Effector memory CD8-positive, alpha-beta T cell (primary cell): ENCODE measurements around the gene SCARF2.
"Not testable (repeated sequence)": the region's sequence is repeated elsewhere in the genome, so short reads cannot be mapped to it uniquely, and the experiment has no call there.

Source experiments
- ATAC-seq: fragments of 150-1000 bp; cut with Tn5 transposase; replicated peaks from 2 replicates; pipeline ENCODE4 v1.10.0; 2021; ENCODE audit warnings: mild to moderate bottlenecking, moderate library complexity
- DNase-seq, 3 experiments: peaks; one replicate each; pipeline ENCODE4 v3.0.0; 2021
- H3K27ac Mint-ChIP-seq, 2 donors: one replicate each; pipeline ENCODE4 v1.8.0; 2022; ENCODE audit warnings: mild to moderate bottlenecking in 2 of 2, mixed read lengths in 2 of 2, moderate library complexity in 2 of 2
- H3K27me3 Mint-ChIP-seq, 2 donors: one replicate each; pipeline ENCODE4 v1.8.0; 2022; ENCODE audit warnings: mixed read lengths in 2 of 2
- H3K36me3 Mint-ChIP-seq: one replicate; pipeline ENCODE4 v1.8.0; 2022; ENCODE audit warnings: mild to moderate bottlenecking, moderate library complexity, mixed read lengths; ENCODE audit not compliant: insufficient read depth
- H3K4me1 Mint-ChIP-seq, 2 donors: one replicate each; pipeline ENCODE4 v1.8.0; 2022; ENCODE audit warnings: low read depth in 2 of 2, mixed read lengths in 2 of 2
- H3K4me3 Mint-ChIP-seq, 2 donors: one replicate each; pipeline ENCODE4 v1.8.0; 2022; ENCODE audit warnings: mild to moderate bottlenecking in 2 of 2, mixed read lengths in 2 of 2, moderate library complexity in 2 of 2
- H3K9me3 Mint-ChIP-seq, 2 donors: one replicate each; pipeline ENCODE4 v1.8.0; 2022; ENCODE audit warnings: mixed read lengths in 2 of 2

SCARF2 gene

GRCh38 chr22:20401376-20402014, 36.1 kb downstream of the SCARF2 start:
- Mint-ChIP-seq H3K4me3 (no peak overlapping the region), H3K27me3 (no peaks in the 10 kb centered on the region), H3K9me3 (no peaks in the 10 kb centered on the region), H3K27ac (no peak overlapping the region), H3K36me3 (no peaks in the 10 kb centered on the region), H3K4me1 (peaks cover 23 to 30% of the 10 kb centered on the region in 2 donors)
- no peak for ATAC-seq
- DNase-seq = no peak

- ATAC-seq = no peak
These were observed 36.8 kb downstream of the SCARF2 start for GRCh38 chr22:20400606-20401375.

GRCh38 chr22:20399866-20400605, 37.6 kb downstream of the SCARF2 start:
- DNase-seq (no peak), ATAC-seq (no peak)
- Mint-ChIP-seq H3K27ac (peak overlapping the region in 1 of 2 donors; percentile 32), H3K36me3 (no peaks in the 10 kb centered on the region), H3K4me3 (no peak overlapping the region), H3K27me3 (no peaks in the 10 kb centered on the region), H3K4me1 (peaks cover 34 to 45% of the 10 kb centered on the region in 2 donors), H3K9me3 (no peaks in the 10 kb centered on the region)

More at GRCh38 chr22:20400606-20401375, 36.8 kb downstream of the SCARF2 start:
- no peaks in the 10 kb centered on the region for H3K27me3 Mint-ChIP-seq
- no peak overlapping the region for H3K4me3 Mint-ChIP-seq
- no peaks in the 10 kb centered on the region for H3K9me3 Mint-ChIP-seq
- no peak for DNase-seq
- H3K4me1 Mint-ChIP-seq = peaks cover 27 to 37% of the 10 kb centered on the region in 2 donors
- no peaks in the 10 kb centered on the region for H3K36me3 Mint-ChIP-seq
- no peak overlapping the region for H3K27ac Mint-ChIP-seq

- H3K27me3 Mint-ChIP-seq = no peaks in the 10 kb centered on the region
- H3K4me3 Mint-ChIP-seq = no peak overlapping the region
- peaks cover 38 to 50% of the 10 kb centered on the region in 2 donors for H3K4me1 Mint-ChIP-seq
- no peaks in the 10 kb centered on the region for H3K9me3 Mint-ChIP-seq
- no peak overlapping the region for H3K27ac Mint-ChIP-seq
- ATAC-seq (no peak), DNase-seq (no peak)
- H3K36me3 Mint-ChIP-seq = no peaks in the 10 kb centered on the region
These were observed 39.2 kb downstream of the SCARF2 start for GRCh38 chr22:20398420-20398819.

GRCh38 chr22:20397498-20397897, 40.1 kb downstream of the SCARF2 start:
- ATAC-seq (no peak), DNase-seq (no peak)
- Mint-ChIP-seq H3K36me3 (no peaks in the 10 kb centered on the region), H3K27me3 (no peaks in the 10 kb centered on the region), H3K4me3 (no peak overlapping the region), H3K4me1 (peaks cover 34 to 43% of the 10 kb centered on the region in 2 donors), H3K9me3 (no peaks in the 10 kb centered on the region), H3K27ac (peak overlapping the region in 1 of 2 donors; percentile 58)

- DNase-seq (no peak), ATAC-seq (no peak)
- H3K36me3 Mint-ChIP-seq = no peaks in the 10 kb centered on the region
- H3K27ac Mint-ChIP-seq = peak overlapping the region in 1 of 2 donors; percentile 66
- peaks cover 34 to 43% of the 10 kb centered on the region in 2 donors for H3K4me1 Mint-ChIP-seq
- H3K4me3 Mint-ChIP-seq = peak overlapping the region in 1 of 2 donors; percentile 10
- H3K27me3 Mint-ChIP-seq = no peaks in the 10 kb centered on the region
- no peaks in the 10 kb centered on the region for H3K9me3 Mint-ChIP-seq
These were observed 41.0 kb downstream of the SCARF2 start for GRCh38 chr22:20396639-20397038.

GRCh38 chr22:20395907-20396287, 41.7 kb downstream of the SCARF2 start:
- Mint-ChIP-seq H3K36me3 (no peaks in the 10 kb centered on the region), H3K27me3 (no peaks in the 10 kb centered on the region), H3K9me3 (no peaks in the 10 kb centered on the region), H3K4me1 (peaks cover 34 to 43% of the 10 kb centered on the region in 2 donors), H3K4me3 (peak overlapping the region; percentile 83 to 87), H3K27ac (peak overlapping the region in 1 of 2 donors; percentile 88)
- DNase-seq (no peak), ATAC-seq (no peak)

GRCh38 chr22:20395181-20395906, 42.3 kb downstream of the SCARF2 start:
- Mint-ChIP-seq H3K27ac (peak overlapping the region; percentile 88 to 95), H3K36me3 (no peaks in the 10 kb centered on the region), H3K9me3 (no peaks in the 10 kb centered on the region), H3K27me3 (no peaks in the 10 kb centered on the region), H3K4me3 (peak overlapping the region; percentile 83 to 87), H3K4me1 (peaks cover 34 to 43% of the 10 kb centered on the region in 2 donors)
- DNase-seq (no peak), ATAC-seq (no peak)

GRCh38 chr22:20393705-20394476, 43.7 kb downstream of the SCARF2 start, which contains the start of gene ZNF74:
Gene ZNF74 (plus strand): TSS chr22:20394151. CDS start chr22:20394629, 478 bp downstream.
- DNase-seq (peak; percentile 75 to 77 (median 75)), ATAC-seq (peak; percentile 97)
- H3K4me1 Mint-ChIP-seq = peaks cover 31 to 40% of the 10 kb centered on the region in 2 donors
- H3K9me3 Mint-ChIP-seq = no peaks in the 10 kb centered on the region
- peak within 1 kb of the TSS; percentile 83 to 87 for H3K4me3 Mint-ChIP-seq
- H3K27ac Mint-ChIP-seq = peak within 1 kb of the TSS; percentile 88 to 95
- no peaks in the 10 kb centered on the region for H3K36me3 Mint-ChIP-seq
- H3K27me3 Mint-ChIP-seq = no peaks in the 10 kb centered on the region

GRCh38 chr22:20392983-20393704, 44.5 kb downstream of the SCARF2 start:
- ATAC-seq = no peak
- Mint-ChIP-seq H3K4me1 (peaks cover 31 to 37% of the 10 kb centered on the region in 2 donors), H3K9me3 (no peaks in the 10 kb centered on the region), H3K27ac (peak overlapping the region; percentile 88 to 95), H3K36me3 (no peaks in the 10 kb centered on the region), H3K27me3 (no peaks in the 10 kb centered on the region), H3K4me3 (peak overlapping the region; percentile 83 to 87)
- no peak for DNase-seq

GRCh38 chr22:20392365-20392881, 45.2 kb downstream of the SCARF2 start:
- not testable (repeated sequence) for H3K36me3 Mint-ChIP-seq, H3K27ac Mint-ChIP-seq, ATAC-seq, DNase-seq, H3K27me3 Mint-ChIP-seq, H3K9me3 Mint-ChIP-seq
- Mint-ChIP-seq H3K4me3 (peak overlapping the region in 1 of 2 donors; percentile 38), H3K4me1 (peaks cover 31 to 35% of the 10 kb centered on the region in 2 donors)

GRCh38 chr22:20391222-20391621, 46.4 kb downstream of the SCARF2 start:
- no peak overlapping the region for H3K4me3 Mint-ChIP-seq
- ATAC-seq = no peak
- peak overlapping the region in 1 of 2 donors; percentile 10 for H3K27ac Mint-ChIP-seq

More at GRCh38 chr22:20391222-20391621, 46.4 kb downstream of the SCARF2 start:
- H3K27me3 Mint-ChIP-seq = peaks cover 0 to 9% of the 10 kb centered on the region in 2 donors
- H3K9me3 Mint-ChIP-seq = no peaks in the 10 kb centered on the region
- peaks cover 23 to 24% of the 10 kb centered on the region in 2 donors for H3K4me1 Mint-ChIP-seq
- H3K36me3 Mint-ChIP-seq = no peaks in the 10 kb centered on the region
- DNase-seq = no peak
